Type B pancreatic cell (in vitro differentiated cells): Measurements from ENCODE around the gene TUBB4A. TPM values are rescaled to one million over a fixed set of nuclear protein-coding genes. Genes with fewer than 3 reads are reported as not detected.
A peak's percentile ranks its signal among the peaks of the same experiment; 100 is the strongest.

Experiments
- DNase-seq: peaks from one replicate; pipeline ENCODE4 v3.0.0; 2021; ENCODE audit warnings: mixed read lengths; ENCODE audit not compliant: unreplicated experiment; ENCODE audit errors: extremely low spot score
- H3K27ac Mint-ChIP-seq: 2 replicates; pipeline ENCODE4 v1.8.0; 2021; ENCODE audit warnings: mild to moderate bottlenecking, mixed read lengths
- H3K27me3 Mint-ChIP-seq: 2 replicates; pipeline ENCODE4 v1.8.0; 2021; ENCODE audit warnings: mixed read lengths
- H3K36me3 Mint-ChIP-seq: 2 replicates; pipeline ENCODE4 v1.8.0; 2021; ENCODE audit warnings: mixed read lengths
- H3K4me1 Mint-ChIP-seq: one replicate; pipeline ENCODE4 v1.8.0; 2021; ENCODE audit warnings: mixed read lengths; ENCODE audit not compliant: unreplicated experiment
- H3K4me3 Mint-ChIP-seq: 2 replicates; pipeline ENCODE4 v1.8.0; 2021; ENCODE audit warnings: mild to moderate bottlenecking, mixed read lengths
- H3K9me3 Mint-ChIP-seq: 2 replicates; pipeline ENCODE4 v1.8.0; 2021; ENCODE audit warnings: mixed read lengths
- CTCF ChIP-seq: fragments of 200-600 bp; sonication (generic); conservative IDR thresholded peaks from 2 replicates; pipeline ENCODE4 v1.5.0; 2021; ENCODE audit warnings: antibody characterized with exemption, mild to moderate bottlenecking
- total RNA-seq: library from RNA; stranded (reverse); gene quantifications from 2 replicates; pipeline ENCODE4 v1.2.1, GENCODE V29; 2021; ENCODE audit warnings: low replicate concordance

Gene TUBB4A
- total RNA-seq, 1 donor from 2014 or later, result 10.9 TPM

GRCh38 chr19:6466526-6467248, 35.4 kb downstream of the TUBB4A start:
- Mint-ChIP-seq H3K9me3 (no peaks in the 10 kb centered on the region), H3K4me3 (no peak overlapping the region), H3K36me3 (no peaks in the 10 kb centered on the region), H3K27me3 (peaks cover 38% of the 10 kb centered on the region), H3K27ac (no peak overlapping the region), H3K4me1 (peaks cover 5% of the 10 kb centered on the region)
- TF ChIP-seq CTCF, result no peak
- no peak for DNase-seq

- no peaks in the 10 kb centered on the region for H3K9me3 Mint-ChIP-seq
- H3K36me3 Mint-ChIP-seq, result no peaks in the 10 kb centered on the region
- no peak for TF ChIP-seq CTCF
- peak overlapping the region; percentile 92 for H3K4me3 Mint-ChIP-seq
- no peak for DNase-seq
- peaks cover 38% of the 10 kb centered on the region for H3K27me3 Mint-ChIP-seq
- H3K27ac Mint-ChIP-seq, result peak overlapping the region; percentile 89
- peaks cover 6% of the 10 kb centered on the region for H3K4me1 Mint-ChIP-seq
Observed at GRCh38 chr19:6465663-6466062, 36.4 kb downstream of the TUBB4A start.

- Mint-ChIP-seq H3K4me1 (peaks cover 12% of the 10 kb centered on the region), H3K27ac (peak overlapping the region; percentile 89), H3K36me3 (peaks cover 2% of the 10 kb centered on the region), H3K4me3 (peak overlapping the region; percentile 92), H3K27me3 (peaks cover 40% of the 10 kb centered on the region), H3K9me3 (no peaks in the 10 kb centered on the region)
- DNase-seq, result no peak
- no peak for TF ChIP-seq CTCF
Observed at GRCh38 chr19:6465006-6465405, 37.1 kb downstream of the TUBB4A start.

GRCh38 chr19:6464070-6464873, 37.8 kb downstream of the TUBB4A start, which contains the start of gene CRB3:
Gene CRB3 (plus strand): TSS chr19:6464271. CDS start chr19:6464702, 431 bp downstream.
- no peak for TF ChIP-seq CTCF
- H3K27ac Mint-ChIP-seq, result peak within 1 kb of the TSS; percentile 99
- peak; percentile 84 for DNase-seq
- peaks cover 4% of the 10 kb centered on the region for H3K36me3 Mint-ChIP-seq
- H3K4me3 Mint-ChIP-seq, result peak within 1 kb of the TSS; percentile 92
- H3K4me1 Mint-ChIP-seq, result peaks cover 14% of the 10 kb centered on the region
- H3K27me3 Mint-ChIP-seq, result peaks cover 40% of the 10 kb centered on the region
- H3K9me3 Mint-ChIP-seq, result no peaks in the 10 kb centered on the region

- DNase-seq, result peak; percentile 99
- H3K27ac Mint-ChIP-seq, result peak overlapping the region; percentile 97
- peaks cover 19% of the 10 kb centered on the region for H3K4me1 Mint-ChIP-seq
- H3K36me3 Mint-ChIP-seq, result peaks cover 6% of the 10 kb centered on the region
- H3K27me3 Mint-ChIP-seq, result peaks cover 26% of the 10 kb centered on the region
- H3K9me3 Mint-ChIP-seq, result no peaks in the 10 kb centered on the region
- peak; percentile 77 for TF ChIP-seq CTCF
- peak overlapping the region; percentile 98 for H3K4me3 Mint-ChIP-seq
Observed at GRCh38 chr19:6460099-6460884, 41.8 kb downstream of the TUBB4A start.
